Stimulated activated naive B cell treated with anti-CD40 and anti-IgM and Interleukin-4, amounts not matched to agents 10 μg/mL and 1 μg/mL and 100 μg/mL, for 72 hours (primary cell): ENCODE results near the gene SLC22A13.
"Not testable (repeated sequence)": the region's sequence is repeated elsewhere in the genome, so short reads cannot be mapped to it uniquely, and the experiment has no call there.

Source experiments
- ATAC-seq, 2 donors: fragments of 150-1000 bp; cut with Tn5 transposase; replicated peaks; 2 replicates each; pipeline ENCODE4 v1.10.0; 2021; ENCODE audit warnings: moderate library complexity in 1 of 2
- DNase-seq: peaks from one replicate; pipeline ENCODE4 v3.0.0; 2021
- H3K27ac Mint-ChIP-seq: one replicate; pipeline ENCODE4 v1.8.0; 2022; ENCODE audit warnings: mild to moderate bottlenecking, mixed read lengths
- H3K27me3 Mint-ChIP-seq, 2 donors: one replicate each; pipeline ENCODE4 v1.8.0; 2022; ENCODE audit warnings: mixed read lengths in 2 of 2
- H3K36me3 Mint-ChIP-seq, 2 donors: one replicate each; pipeline ENCODE4 v1.8.0; 2022; ENCODE audit warnings: mixed read lengths in 2 of 2, mild to moderate bottlenecking in 1 of 2
- H3K4me1 Mint-ChIP-seq, 2 donors: one replicate each; pipeline ENCODE4 v1.8.0; 2022; ENCODE audit warnings: mixed read lengths in 2 of 2, mild to moderate bottlenecking in 1 of 2
- H3K4me3 Mint-ChIP-seq, 2 donors: one replicate each; pipeline ENCODE4 v1.8.0; 2022; ENCODE audit warnings: mild to moderate bottlenecking in 2 of 2, mixed read lengths in 2 of 2, moderate library complexity in 1 of 2
- H3K9me3 Mint-ChIP-seq, 2 donors: one replicate each; pipeline ENCODE4 v1.8.0; 2022; ENCODE audit warnings: mixed read lengths in 2 of 2, mild to moderate bottlenecking in 1 of 2

SLC22A13 gene

DNA sequence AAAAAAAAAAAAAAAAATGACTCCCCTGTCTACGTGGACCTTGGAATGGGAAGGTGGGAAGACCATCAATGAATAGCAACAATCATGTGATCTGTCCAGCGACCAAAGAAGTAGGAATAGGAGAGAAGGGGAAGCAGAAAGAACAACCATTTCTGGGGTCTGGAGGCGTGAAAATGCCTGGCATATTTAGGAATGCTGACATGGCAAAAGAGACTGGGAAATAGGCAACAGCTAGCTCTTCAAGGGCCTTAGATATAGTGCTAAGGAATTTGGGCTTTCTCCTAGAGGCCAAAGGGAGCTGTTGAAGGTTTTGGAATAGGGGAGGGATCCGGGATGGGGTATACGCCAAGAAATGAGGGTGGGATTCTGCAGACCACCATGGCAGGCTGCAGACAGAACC lies 5.9 kb downstream of the SLC22A13 start:
- ATAC-seq: no peak
- H3K27ac Mint-ChIP-seq: no peak overlapping the region
- H3K36me3 Mint-ChIP-seq: peaks cover 17 to 21% of the 10 kb centered on the region in 2 donors

DNA sequence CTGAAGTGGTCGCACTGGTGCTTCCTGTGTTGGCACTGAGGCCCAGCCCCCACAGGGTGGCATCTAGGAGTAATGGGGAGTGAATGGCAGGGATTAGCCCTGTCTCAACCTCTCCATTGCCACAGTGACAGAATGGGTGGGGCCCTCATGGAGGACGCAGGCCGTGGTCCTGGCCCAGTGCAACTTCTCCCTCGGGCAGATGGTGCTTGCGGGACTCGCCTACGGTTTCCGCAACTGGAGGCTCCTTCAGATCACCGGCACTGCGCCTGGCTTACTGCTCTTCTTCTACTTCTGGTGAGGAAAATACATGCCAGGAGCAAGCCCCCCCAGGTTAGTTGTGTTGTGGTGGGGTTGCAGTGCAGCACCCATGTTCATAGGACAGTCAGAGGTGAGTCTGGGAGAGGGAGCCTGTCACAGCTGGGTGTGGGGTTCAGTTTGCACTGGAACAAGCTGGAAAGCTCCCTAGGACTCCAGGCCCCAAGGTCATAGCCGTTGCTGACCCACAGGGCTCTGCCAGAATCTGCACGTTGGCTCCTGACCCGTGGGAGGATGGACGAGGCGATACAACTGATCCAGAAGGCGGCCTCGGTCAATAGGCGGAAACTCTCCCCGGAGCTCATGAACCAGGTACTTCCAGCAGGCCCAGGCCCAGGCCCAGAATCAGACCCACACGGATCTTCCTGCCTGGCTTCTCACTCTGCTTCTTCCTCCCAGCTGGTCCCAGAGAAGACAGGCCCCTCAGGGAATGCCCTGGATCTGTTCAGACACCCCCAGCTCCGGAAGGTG lies 9.4 kb downstream of the SLC22A13 start:
- H3K9me3 Mint-ChIP-seq: peaks cover 0 to 2% of the 10 kb centered on the region in 2 donors
- no peaks in the 10 kb centered on the region for H3K27me3 Mint-ChIP-seq
- no peak for ATAC-seq
- H3K27ac Mint-ChIP-seq: no peak overlapping the region
- peaks cover 8 to 10% of the 10 kb centered on the region in 2 donors for H3K4me1 Mint-ChIP-seq
- no peak overlapping the region for H3K4me3 Mint-ChIP-seq
- DNase-seq: no peak
- peaks cover 23 to 36% of the 10 kb centered on the region in 2 donors for H3K36me3 Mint-ChIP-seq

More for the DNA sequence above, 5.9 kb downstream of the SLC22A13 start:
- DNase-seq: no peak
- H3K4me1 Mint-ChIP-seq: peaks cover 21 to 31% of the 10 kb centered on the region in 2 donors
- H3K9me3 Mint-ChIP-seq: no peaks in the 10 kb centered on the region
- no peak overlapping the region for H3K4me3 Mint-ChIP-seq
- H3K27me3 Mint-ChIP-seq: no peaks in the 10 kb centered on the region

DNA sequence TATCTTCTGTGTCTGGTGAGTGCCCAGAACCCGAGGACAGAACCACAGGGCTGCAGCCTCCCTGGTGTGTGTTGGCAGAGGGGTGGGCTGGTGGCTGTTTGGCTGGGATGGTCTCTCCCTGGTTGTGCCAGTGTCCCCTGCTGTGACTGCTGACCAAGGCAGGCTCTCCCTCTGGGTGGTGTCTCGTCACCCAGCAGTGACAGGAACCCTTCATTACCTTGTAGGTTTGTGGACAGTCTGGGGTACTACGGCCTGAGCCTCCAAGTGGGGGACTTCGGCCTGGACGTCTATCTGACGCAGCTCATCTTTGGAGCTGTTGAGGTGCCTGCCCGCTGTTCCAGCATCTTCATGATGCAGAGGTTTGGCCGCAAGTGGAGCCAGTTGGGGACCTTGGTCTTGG lies 10.0 kb downstream of the SLC22A13 start:
- DNase-seq (no peak), ATAC-seq (no peak)
- peaks cover 8 to 10% of the 10 kb centered on the region in 2 donors for H3K4me1 Mint-ChIP-seq
- peaks cover 0 to 2% of the 10 kb centered on the region in 2 donors for H3K9me3 Mint-ChIP-seq
- H3K36me3 Mint-ChIP-seq: peaks cover 23 to 35% of the 10 kb centered on the region in 2 donors
- H3K27ac Mint-ChIP-seq: no peak overlapping the region
- H3K4me3 Mint-ChIP-seq: no peak overlapping the region
- no peaks in the 10 kb centered on the region for H3K27me3 Mint-ChIP-seq

DNA sequence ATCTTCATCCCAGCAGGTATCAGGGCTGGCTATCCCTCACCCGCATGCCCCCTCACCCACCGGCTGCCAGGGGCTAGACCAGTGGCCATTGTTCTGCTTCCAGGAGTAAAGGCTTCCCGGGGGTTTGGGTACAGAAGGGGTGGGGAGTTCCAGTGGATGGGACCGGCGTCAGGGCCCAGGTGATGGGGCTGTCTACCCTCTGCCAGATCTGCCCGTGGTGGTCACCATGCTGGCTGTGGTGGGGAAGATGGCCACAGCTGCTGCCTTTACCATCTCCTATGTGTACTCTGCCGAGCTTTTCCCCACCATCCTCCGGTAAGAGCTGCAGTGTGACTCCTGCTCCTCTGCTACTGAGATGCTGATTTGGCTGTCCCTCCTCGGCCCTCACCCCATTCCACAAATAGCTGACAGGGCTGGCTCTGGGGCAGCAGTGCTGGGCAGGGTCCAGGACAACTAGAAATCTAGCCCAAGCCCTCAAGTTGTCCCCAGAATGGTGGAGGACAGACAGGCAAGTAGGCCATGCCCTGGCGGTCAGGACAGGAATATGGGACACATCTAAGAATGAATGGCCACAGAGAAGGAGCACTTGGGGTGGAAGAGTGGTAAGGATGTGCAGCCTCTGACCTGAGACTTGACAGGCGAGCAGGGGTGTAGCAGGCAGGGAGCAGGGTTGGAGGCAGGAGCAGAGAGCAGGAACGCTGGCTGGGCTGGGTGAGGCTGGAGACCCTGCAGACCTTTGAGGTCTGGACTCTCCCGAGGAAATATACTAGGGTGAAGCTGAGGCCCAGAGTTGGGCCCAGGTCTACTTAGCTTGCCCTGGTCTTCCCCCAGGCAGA lies 10.7 kb downstream of the SLC22A13 start:
- Mint-ChIP-seq H3K27ac (no peak overlapping the region), H3K36me3 (peaks cover 21 to 32% of the 10 kb centered on the region in 2 donors), H3K9me3 (peaks cover 0 to 2% of the 10 kb centered on the region in 2 donors), H3K27me3 (no peaks in the 10 kb centered on the region), H3K4me3 (no peak overlapping the region), H3K4me1 (peaks cover 8 to 10% of the 10 kb centered on the region in 2 donors)
- no peak for ATAC-seq
- no peak for DNase-seq

DNA sequence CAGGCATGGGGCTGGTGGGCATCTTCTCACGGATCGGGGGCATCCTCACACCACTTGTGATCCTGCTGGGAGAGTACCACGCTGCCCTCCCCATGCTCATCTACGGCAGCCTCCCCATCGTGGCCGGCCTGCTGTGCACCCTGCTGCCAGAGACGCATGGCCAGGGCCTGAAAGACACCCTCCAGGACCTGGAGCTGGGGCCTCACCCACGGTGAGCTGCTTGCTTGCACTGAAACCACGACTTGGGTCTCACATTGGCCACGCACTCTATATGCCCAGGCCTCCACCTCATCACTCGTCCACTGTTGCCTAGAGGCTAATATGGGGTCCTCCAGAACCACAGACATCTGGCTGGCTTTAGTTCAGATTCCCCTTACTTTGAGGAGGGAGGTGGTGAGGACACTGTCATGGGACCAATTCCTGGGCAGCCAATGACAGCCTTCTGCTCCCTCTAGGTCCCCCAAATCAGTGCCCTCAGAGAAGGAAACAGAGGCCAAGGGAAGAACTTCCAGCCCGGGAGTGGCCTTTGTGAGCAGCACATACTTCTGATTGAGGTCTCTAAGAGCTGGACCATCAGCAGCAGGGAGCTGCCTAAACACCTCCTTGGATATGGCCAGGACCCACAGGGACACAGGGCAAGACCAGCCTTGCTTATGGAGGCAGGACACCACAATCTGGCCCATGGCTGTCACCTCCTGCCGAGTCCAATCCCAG lies 11.5 kb downstream of the SLC22A13 start:
- DNase-seq (no peak), ATAC-seq (no peak)
- no peak overlapping the region for H3K27ac Mint-ChIP-seq
- peaks cover 8 to 16% of the 10 kb centered on the region in 2 donors for H3K4me1 Mint-ChIP-seq
- H3K27me3 Mint-ChIP-seq: no peaks in the 10 kb centered on the region
- H3K9me3 Mint-ChIP-seq: peaks cover 0 to 2% of the 10 kb centered on the region in 2 donors
- H3K36me3 Mint-ChIP-seq: peaks cover 21 to 32% of the 10 kb centered on the region in 2 donors
- no peak overlapping the region for H3K4me3 Mint-ChIP-seq

DNA sequence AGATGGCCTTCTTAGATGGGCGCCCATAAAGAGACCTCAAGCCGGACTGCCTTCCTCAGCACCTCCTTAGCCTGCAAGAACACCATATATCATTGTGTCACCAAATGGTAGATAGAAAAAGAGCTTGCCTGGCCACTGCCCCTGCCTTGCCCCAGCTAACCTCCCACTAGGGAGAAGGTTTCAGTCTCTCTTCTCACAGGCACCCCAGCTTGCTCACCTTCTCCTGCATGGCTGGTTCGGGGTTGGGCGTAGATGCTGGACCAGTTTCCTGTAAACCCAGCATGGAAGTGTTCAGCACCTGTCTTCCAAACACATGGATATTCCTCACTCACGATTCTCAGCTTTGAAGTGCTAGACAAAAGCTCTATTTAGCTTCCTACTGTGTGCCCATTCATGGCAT lies 13.2 kb downstream of the SLC22A13 start:
- ATAC-seq: no peak
- no peak for DNase-seq
- H3K4me1 Mint-ChIP-seq: peaks cover 2 to 7% of the 10 kb centered on the region in 2 donors
- peaks cover 19 to 32% of the 10 kb centered on the region in 2 donors for H3K36me3 Mint-ChIP-seq
- H3K4me3 Mint-ChIP-seq: no peak overlapping the region
- H3K27me3 Mint-ChIP-seq: no peaks in the 10 kb centered on the region
- H3K9me3 Mint-ChIP-seq: peaks cover 0 to 2% of the 10 kb centered on the region in 2 donors
- no peak overlapping the region for H3K27ac Mint-ChIP-seq

DNA sequence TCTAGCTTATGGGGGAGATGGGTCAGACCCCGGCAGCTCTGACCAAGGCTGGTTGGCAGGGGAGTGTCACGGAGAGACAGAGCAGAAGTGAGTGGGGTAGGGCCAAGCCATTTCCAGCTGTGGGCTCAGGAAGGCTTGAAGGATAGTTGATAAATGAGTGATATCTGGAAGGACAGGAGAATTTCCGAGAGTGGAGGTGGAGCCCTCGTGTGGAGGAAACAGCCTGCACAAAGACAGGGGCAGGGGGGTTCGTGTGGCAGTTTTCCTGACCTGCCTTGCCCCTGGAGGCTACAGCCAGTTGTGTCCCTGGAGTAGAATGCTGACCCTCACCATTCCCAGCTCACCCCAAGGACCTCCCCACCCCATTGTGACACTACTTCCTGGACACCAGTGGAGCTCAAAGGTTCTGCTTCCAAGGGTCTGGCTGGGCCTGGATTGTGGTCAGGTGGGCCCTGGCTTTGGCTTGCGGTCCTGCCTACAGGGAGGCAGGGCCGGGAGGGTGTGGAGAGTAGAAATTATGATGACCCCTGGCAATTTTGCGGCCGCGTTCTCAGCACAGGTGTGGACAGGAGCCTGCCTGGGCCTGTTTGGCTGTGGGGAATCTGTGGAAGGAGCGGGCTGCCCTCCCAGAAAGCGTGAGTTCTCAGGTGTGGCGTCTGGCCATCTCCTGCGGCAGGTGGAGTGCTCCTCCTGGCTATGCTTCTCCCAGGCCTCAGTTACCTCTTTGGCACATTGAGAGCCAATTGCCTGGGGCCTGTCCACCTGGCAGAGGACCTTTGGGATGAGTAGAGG lies 16.5 kb downstream of the SLC22A13 start, which contains the start of gene SLC22A14:
Gene SLC22A14, plus strand, starts transcription at position 400 of the 792 bp plus-strand sequence. CDS start 23,733 bp downstream, outside the sequence.
- peaks cover 2 to 7% of the 10 kb centered on the region in 2 donors for H3K4me1 Mint-ChIP-seq
- DNase-seq (no peak), ATAC-seq (no peak)
- H3K36me3 Mint-ChIP-seq: peaks cover 6 to 13% of the 10 kb centered on the region in 2 donors
- H3K27me3 Mint-ChIP-seq: no peaks in the 10 kb centered on the region
- H3K4me3 Mint-ChIP-seq: no peak within 1 kb of the TSS
- H3K9me3 Mint-ChIP-seq: peaks cover 0 to 2% of the 10 kb centered on the region in 2 donors
- H3K27ac Mint-ChIP-seq: no peak within 1 kb of the TSS

DNA sequence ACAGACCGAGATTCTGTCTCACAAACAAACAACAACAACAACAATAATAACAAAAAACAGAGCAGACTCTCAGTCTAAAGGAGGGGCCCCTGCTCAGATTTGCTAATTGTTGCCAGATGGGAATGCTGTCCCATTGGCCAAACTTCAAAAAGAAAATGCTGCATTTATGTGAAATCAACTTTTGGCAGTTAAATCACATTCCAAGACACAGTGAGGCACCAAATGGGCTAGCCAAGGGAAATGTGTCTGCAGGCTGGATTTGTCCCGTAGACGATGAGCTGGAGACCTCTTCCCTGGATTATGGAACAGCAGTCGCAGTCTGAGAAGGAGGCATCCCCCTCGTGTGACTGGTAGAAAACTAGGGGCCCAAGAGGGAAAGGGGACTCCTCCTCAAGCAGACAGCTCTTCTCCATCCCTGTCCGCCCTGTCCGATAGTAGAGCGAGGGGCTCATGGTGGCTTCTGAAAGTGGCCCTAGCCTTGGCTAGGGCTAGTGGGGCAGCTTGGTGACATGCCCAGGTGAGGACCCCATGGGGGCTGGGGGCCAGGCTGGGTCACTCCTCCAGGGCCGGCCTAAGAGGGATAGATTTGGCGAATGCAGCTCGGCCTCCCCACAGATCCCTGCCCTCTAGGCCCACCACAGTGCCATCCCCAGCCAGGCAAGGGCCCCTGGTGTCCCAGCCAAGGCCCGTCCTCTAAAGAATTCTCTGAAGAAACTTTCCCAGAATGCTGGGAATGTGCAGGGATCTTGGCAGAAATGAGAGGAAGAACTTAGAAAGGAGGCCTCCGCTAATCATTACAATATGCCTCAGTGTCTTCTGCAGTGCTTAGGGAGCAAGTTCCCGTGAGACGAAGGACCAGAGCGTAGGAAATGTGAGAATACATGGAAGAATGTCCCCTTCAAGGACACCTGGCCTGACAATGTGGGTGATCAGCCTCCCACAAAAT lies 18.5 kb downstream of the SLC22A13 start:
- DNase-seq (no peak), ATAC-seq (no peak)
- Mint-ChIP-seq H3K4me1 (peaks cover 0 to 7% of the 10 kb centered on the region in 2 donors), H3K4me3 (no peak overlapping the region), H3K27me3 (peaks cover 0 to 1% of the 10 kb centered on the region in 2 donors), H3K27ac (no peak overlapping the region), H3K36me3 (peaks cover 0 to under 1% of the 10 kb centered on the region in 2 donors), H3K9me3 (no peaks in the 10 kb centered on the region)

DNA sequence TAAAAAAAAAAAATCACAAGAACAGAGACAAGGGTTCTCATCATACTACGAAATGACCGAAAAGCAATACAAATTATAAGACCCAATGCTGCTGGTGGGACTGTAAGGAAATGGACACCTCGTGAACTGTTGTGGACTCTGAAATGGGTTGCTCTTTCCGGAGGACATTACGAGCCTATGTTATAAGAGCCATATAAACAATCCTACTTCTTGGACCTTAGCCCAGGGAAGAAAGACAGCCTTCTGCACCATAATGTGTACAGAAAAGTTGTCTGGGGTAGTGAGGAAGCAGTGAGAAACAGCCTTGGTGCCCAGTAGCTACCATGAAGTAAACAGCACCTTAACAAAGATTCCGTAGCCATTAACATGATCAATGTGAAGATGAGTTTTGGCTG lies 19.1 kb downstream of the SLC22A13 start:
- no peak for DNase-seq
- no peaks in the 10 kb centered on the region for H3K9me3 Mint-ChIP-seq
- no peaks in the 10 kb centered on the region for H3K36me3 Mint-ChIP-seq
- H3K4me3 Mint-ChIP-seq: no peak overlapping the region
- H3K4me1 Mint-ChIP-seq: peaks cover 0 to 7% of the 10 kb centered on the region in 2 donors
- ATAC-seq: no peak
- H3K27ac Mint-ChIP-seq: no peak overlapping the region
- peaks cover 0 to 4% of the 10 kb centered on the region in 2 donors for H3K27me3 Mint-ChIP-seq

DNA sequence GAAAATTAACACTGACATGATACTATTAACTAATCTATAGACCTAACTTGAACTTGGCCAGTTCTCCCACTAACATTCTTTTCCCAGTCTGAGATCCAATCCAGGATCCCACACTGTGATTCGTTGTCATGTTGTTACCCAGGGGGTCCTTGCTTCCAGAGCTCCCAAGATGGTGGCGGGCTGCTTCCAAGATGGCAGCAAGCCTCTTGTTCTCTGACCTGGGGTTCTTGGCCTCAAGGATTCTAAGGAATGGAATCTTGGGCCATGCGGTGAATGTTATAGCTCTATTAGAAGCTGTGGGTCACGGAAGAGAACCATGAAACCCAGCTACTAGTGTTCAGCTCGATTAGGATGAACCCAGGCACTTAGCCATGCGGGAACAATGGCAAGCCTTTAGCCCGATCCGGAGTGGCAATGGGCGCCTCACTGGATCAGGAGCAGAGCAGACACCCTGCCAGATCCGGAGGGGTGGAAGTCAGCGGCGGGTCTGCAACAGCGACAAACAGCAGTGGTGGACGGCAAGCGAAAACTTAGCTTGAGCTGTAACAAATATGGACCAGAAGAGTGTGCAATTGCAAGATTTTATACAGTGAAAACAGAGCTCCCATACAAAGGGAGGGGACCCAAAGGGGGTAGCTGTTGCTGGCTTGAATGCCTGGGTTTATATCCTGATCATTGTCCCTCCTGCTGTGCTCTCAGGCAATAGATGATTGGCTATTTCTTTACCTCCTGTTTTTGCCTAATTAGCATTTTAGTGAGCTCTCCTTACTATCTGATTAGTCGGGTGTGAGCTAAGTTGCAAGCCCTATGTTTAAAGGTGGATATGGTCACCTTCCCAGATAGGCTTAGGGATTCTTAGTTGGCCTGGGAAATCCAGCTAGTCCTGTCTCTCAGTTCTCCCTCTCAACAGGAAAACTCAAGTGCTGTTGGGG lies 23.9 kb downstream of the SLC22A13 start:
- not testable (repeated sequence) for H3K27me3 Mint-ChIP-seq, DNase-seq, ATAC-seq, H3K36me3 Mint-ChIP-seq, H3K4me1 Mint-ChIP-seq, H3K27ac Mint-ChIP-seq, H3K4me3 Mint-ChIP-seq, H3K9me3 Mint-ChIP-seq

DNA sequence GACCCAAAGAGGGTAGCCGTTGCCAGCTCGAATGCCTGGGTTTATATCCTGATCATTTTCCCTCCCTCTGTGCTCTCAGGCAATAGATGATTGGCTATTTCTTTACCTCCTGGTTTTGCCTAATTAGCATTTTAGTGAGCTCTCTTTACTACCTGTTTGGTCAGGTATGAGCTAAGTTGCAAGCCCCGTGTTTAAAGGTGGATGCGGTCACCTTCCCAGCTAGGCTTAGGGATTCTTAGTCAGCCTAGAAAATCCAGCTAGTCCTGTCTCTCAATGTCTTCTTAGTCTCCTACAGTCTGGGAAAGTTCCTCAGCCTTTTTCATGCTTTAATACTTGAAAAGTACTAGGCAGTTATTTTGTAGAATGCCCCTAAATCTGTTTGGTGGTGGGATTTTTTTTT lies 31.4 kb downstream of the SLC22A13 start:
- not testable (repeated sequence) for H3K4me1 Mint-ChIP-seq, ATAC-seq, DNase-seq, H3K36me3 Mint-ChIP-seq, H3K4me3 Mint-ChIP-seq, H3K27me3 Mint-ChIP-seq, H3K27ac Mint-ChIP-seq, H3K9me3 Mint-ChIP-seq

DNA sequence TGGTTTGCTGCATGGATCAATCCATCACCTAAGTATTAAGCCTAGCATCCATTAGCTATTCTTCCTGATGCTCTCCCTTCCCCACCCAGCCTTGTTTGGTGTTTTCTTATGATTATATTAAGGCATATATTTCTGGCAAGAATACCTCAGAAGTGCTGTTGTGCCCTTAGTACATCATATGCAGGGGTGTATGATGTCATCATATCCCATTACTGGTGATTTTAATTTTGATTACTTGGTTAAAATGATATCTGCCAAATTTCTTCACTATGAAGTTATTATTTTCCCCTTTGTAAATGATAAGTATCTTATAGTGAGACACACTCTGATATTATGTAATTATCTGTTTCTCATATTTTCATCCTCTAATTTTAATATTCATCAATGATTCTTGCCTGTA lies 31.9 kb downstream of the SLC22A13 start:
- Mint-ChIP-seq H3K4me3 (no peak overlapping the region), H3K9me3 (no peaks in the 10 kb centered on the region), H3K27me3 (peaks cover 0 to 5% of the 10 kb centered on the region in 2 donors), H3K36me3 (no peaks in the 10 kb centered on the region), H3K27ac (no peak overlapping the region), H3K4me1 (no peaks in the 10 kb centered on the region)
- DNase-seq (no peak), ATAC-seq (no peak)
